ENCODE measurements around the gene COPG1. TPM values are rescaled to one million over a fixed set of nuclear protein-coding genes. Genes with fewer than 3 reads are reported as not detected.
A peak's percentile ranks its signal among the peaks of the same experiment; 100 is the strongest.
"Not testable (repeated sequence)": the region's sequence is repeated elsewhere in the genome, so short reads cannot be mapped to it uniquely, and the experiment has no call there.

COPG1 gene
- total RNA-seq, 1 donor from 2014 or later, result 111 TPM

- ATAC-seq (peak; percentile 75), DNase-seq (ENCODE audit: low spot score) (no peak)
- intact Hi-C loops (cut with DNase I), result no loop called here
Observed at GRCh38 chr3:129238945-129239705, 10.3 kb upstream of the COPG1 start.

DNA sequence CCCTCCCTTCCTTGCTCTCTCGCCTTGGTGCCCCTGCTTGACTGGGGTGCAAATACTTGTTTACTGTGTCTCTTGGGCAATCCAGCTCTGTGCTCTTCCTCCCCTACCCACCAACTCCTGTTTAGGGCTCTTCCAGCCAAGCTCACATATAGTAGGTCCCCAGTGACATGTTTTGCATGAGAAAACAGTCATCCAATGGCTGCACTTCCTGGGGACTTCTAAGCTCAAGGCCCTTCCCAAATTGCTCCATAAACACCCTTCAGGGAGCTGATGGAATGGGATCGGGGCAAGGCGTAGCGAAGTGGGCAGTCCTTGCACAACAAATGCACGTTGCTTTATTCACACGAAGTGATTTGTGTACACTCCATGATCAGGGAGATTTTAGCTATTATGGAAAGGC, 9.4 kb upstream of the COPG1 start:
- DNase-seq (ENCODE audit: low spot score) (no peak), ATAC-seq (no peak)
- intact Hi-C loops (cut with DNase I), result no loop called here

DNA sequence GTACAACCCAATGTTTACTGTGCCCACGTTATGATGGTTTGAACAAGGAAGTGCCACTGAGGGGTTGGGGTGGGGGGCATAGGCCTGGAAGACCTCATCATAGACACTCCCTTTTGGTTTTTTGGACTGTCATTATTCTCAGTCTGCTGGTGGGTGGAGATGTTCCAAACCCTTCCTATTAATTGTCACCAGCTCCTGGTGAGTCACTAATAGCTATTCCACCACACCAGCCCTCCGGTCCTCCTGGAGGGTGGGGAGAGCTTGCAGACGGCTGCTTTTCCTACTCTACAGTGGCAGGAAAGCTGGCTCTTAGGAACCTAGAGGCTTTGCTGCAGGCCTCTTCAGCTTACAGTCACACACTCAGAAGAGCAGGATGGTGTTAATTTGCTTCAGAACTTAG, 9.0 kb upstream of the COPG1 start:
- DNase-seq (ENCODE audit: low spot score) (no peak), ATAC-seq (no peak)
- intact Hi-C loops (cut with DNase I), result no loop called here

DNA sequence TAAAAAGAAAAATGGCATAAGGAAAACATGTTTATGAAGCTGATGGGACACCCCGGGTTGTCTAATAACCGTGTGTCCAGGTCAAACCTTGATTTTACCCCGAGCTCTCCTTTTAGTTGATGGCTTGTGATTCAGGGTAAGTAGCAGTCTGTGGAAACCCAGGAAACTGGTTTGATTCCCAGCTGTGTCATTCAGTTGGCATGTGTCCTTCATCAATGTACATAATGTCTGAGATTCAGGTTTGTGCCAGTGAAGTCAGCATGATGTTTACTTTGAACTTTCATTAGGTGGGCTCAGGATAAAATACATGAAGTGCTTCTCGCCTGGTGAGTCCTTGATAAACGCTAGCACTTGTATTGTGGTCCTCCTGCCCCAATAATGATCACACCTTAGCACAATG, 4.3 kb upstream of the COPG1 start:
- ATAC-seq (no peak), DNase-seq (ENCODE audit: low spot score) (no peak)
- intact Hi-C loops (cut with DNase I), result no loop called here

DNA sequence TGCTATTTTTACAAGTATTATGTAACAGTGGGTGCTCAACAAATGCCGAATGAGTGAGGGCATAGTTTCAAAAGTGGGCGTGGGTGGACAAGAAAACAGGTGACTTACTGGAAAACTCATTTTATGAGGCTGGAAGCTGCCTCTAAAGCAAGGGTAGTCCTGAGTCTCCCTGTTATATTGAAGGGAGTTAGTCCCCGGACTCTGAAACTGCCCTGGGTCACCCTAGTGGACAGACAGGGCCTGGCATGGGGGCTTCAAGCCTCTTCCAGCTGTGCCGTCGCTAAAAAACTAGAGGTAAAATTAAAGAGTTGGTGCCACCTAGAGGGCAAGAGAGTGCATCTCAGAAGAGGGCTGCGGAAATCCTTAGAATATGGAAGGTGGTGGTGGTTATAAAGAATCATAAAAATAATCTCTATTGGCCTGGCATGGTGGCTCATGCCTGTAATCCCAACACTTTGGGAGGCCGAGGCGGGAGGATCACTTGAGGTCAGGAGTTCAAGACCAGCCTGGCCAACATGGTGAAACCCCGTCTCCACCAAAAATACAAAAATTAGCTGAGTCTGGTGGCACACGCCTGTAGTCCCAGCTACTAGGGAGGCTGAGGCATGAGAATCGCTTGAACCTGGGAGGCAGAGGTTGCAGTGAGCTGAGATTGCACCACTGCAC, 3.6 kb upstream of the COPG1 start:
- intact Hi-C loops (cut with DNase I), result not testable (repeated sequence)
- peak; percentile 81 for DNase-seq (ENCODE audit: low spot score)
- peak; percentile 80 for ATAC-seq

DNA sequence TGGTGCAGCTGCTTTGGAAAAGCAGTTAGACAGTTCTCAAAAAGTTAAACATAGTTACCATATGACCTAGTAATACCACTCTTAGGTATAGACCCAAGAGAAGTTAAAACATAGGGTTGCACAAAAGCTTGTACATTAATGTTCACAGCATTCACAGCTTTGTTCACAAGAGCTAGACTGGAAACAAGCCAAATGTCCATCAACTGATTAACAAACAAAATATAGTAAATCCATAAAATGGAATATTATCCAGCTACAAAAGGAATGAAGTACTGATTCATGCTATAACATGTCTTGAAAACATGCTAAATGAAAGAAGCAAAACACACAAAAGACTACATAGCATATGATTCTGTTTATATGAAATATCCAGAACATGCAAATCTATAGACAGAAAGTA, 2.8 kb upstream of the COPG1 start:
- no peak for DNase-seq (ENCODE audit: low spot score)
- intact Hi-C loops (cut with DNase I), result no loop called here
- no peak for ATAC-seq

DNA sequence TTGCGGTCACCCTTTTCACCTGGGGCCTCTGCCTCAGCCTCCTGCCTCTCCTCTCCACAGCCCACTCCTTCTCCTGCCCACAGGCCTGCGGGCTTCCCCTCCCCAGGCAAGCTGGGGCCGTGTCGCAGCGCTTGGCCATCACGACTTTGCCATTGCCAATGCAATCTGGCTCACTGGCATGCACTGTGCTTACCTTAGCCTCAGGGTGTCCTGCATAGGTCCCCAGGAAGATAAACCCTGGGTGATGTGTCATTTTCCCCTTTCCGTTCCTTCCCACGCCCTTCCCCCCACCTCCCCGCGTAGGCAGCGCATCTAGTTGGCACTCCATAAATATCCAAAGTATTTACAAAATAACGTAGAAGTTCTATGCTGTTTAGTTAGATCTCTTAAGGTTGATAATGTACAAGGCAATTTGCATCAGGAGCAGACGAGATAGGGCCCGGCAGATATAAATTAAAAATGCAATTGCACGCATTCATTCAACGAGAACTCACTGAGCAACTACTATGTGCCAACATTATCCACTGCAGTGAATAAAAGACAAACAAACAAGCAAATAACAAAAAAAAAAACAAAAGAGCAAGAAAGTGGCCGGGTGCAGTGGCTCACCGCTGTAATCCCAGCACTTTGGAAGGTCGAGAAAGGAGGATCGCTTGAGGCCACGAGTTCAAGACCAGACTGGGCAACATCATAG, 973 bp upstream of the COPG1 start:
- intact Hi-C loops (cut with DNase I), result no loop called here
- DNase-seq (ENCODE audit: low spot score) (no peak), ATAC-seq (no peak)

DNA sequence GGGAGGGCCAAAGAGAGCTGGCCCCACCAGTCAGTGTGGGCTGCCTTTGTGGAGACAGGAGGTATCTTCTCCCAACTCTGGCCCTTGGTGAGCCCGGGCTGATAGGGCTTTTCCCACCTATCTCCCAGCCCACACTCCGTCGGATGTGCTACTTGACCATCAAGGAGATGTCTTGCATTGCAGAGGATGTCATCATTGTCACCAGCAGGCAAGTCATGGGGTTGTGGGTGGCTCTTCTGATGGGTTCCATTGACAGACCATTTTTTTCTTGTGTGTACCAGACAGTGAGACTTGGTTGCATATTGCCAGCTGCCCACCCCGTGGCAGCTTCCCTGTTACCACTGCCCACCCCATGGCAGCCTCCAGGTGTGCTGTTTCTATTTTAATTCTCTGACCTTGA, 3.3 kb downstream of the COPG1 start:
- ATAC-seq (no peak), DNase-seq (ENCODE audit: low spot score) (no peak)
- intact Hi-C loops (cut with DNase I), result no loop called here

DNA sequence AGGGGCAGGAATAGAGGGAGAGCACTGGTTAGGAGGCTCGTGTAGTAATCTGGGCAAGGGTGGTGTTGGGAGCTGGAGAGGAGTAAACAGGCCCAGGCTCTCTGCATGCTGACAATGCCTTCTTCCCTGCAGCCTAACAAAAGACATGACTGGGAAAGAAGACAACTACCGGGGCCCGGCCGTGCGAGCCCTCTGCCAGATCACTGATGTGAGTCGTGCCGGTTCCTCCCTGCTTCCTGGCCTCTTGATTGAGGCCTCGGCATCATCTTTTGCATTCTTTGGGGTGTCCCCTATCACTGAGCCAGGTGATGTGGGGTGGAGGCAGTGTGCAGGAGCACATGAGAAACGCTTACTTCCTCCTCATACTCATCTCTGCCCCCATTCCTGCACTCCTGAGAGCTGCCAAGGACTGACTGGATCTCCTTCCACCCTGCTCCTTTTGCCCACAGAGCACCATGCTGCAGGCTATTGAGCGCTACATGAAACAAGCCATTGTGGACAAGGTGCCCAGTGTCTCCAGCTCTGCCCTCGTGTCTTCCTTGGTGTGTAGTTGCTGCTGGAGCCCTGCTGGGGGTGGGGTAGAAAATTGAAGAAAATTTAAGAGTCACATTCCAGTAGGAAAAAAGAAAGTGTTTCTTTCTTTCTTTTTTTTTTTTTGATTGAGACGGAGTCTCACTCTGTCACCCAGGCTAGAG, 5.3 kb downstream of the COPG1 start:
- ATAC-seq (no peak), DNase-seq (ENCODE audit: low spot score) (no peak)
- intact Hi-C loops (cut with DNase I), result no loop called here

DNA sequence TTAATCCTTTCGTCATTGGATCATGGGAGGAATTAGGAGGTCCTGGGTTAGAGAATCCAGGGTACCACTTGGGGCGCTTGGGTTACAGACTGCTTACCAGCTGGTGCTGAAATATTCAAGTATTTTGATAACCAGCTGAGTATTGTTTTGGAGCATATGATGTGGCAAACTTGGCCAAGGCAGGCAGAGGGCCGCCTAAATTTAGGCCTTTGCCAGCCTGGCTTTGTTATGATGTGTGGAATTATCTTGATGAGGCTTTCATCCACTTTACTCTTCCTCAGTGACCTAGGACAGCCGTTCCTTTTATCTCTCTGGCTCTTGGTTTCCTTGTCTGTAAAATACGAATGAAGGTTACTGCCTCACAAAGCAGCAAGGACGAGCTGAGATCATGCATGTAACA, 6.9 kb downstream of the COPG1 start:
- intact Hi-C loops (cut with DNase I), result no loop called here
- ATAC-seq, result no peak
- DNase-seq (ENCODE audit: low spot score), result no peak

- intact Hi-C loops (cut with DNase I), result no loop called here
- DNase-seq (ENCODE audit: low spot score) (no peak), ATAC-seq (peak; percentile 49)
Observed at GRCh38 chr3:129257609-129258008, 8.2 kb downstream of the COPG1 start.

- DNase-seq (ENCODE audit: low spot score) (no peak), ATAC-seq (no peak)
- intact Hi-C loops (cut with DNase I), result no loop called here
Observed at GRCh38 chr3:129259612-129260477, 10.4 kb downstream of the COPG1 start.

DNA sequence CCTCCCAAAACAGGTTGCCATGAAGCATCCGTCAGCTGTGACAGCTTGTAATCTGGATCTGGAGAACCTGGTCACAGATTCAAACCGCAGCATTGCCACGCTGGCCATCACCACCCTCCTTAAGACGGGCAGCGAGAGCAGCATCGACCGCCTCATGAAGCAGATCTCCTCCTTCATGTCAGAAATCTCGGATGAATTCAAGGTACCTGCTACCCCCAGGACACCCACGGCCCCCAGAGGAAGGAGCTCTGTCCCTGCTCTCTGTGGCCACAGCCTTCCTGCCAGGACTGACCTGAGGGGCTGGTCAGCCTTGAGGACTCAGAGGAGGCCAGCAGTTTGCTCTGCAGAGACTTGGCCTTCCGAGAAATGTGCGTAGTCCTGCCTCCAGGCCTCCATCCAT, 11.2 kb downstream of the COPG1 start:
- DNase-seq (ENCODE audit: low spot score), result no peak
- ATAC-seq, result no peak
- intact Hi-C loops (cut with DNase I), result no loop called here

- intact Hi-C loops (cut with DNase I), result no loop called here
- DNase-seq (ENCODE audit: low spot score), result no peak
- no peak for ATAC-seq
Observed at GRCh38 chr3:129261894-129262293, 12.5 kb downstream of the COPG1 start.

- intact Hi-C loops (cut with DNase I), result no loop called here
- no peak for ATAC-seq
- no peak for DNase-seq (ENCODE audit: low spot score)
Observed at GRCh38 chr3:129263161-129263910, 13.9 kb downstream of the COPG1 start.

DNA sequence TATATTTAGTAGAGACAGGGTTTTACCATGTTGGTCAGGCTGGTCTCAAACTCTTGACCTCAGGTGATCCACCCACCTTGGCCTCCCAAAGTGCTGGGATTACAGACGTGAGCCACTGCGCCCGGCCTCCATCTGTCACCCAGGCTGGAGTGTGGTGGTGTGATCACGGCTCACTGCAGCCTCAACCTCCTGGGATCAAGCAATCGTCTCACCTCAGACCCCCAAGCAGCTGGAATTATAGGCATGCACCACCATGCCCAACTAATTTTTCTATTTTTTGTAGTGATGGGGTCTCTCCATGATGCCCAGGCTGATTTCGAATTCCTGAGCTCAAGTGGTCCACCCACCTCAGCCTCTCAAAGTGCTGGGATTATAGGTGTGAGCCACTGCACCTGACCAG, 15.6 kb downstream of the COPG1 start:
- DNase-seq (ENCODE audit: low spot score); intact Hi-C loops (cut with DNase I); ATAC-seq: not testable (repeated sequence)

DNA sequence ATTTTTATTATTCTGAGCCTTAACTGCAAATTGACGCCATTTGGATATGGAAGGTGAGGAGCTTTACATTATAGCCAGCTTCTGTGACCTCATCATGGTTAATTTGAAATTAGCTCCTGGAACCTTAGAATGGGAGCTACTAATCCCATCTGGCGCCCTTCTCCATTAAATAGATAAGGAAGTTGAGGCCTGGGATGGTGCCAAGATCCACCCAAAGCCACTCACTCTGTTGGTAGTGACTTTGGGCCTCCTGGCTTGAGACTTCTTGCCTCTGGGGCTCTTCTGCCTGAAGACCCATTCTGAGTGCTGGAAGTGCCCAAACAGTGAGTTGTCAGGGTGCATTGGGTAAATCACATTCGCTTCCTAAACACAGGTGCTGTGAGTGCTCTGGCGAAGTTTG, 17.2 kb downstream of the COPG1 start:
- no peak for DNase-seq (ENCODE audit: low spot score)
- intact Hi-C loops (cut with DNase I), result no loop called here
- no peak for ATAC-seq

- DNase-seq (ENCODE audit: low spot score) (no peak), ATAC-seq (no peak)
- intact Hi-C loops (cut with DNase I), result no loop called here
Observed at GRCh38 chr3:129268396-129268795, 19.0 kb downstream of the COPG1 start.
